ENCODE measurements around the gene CERS5.

Gene CERS5

DNA sequence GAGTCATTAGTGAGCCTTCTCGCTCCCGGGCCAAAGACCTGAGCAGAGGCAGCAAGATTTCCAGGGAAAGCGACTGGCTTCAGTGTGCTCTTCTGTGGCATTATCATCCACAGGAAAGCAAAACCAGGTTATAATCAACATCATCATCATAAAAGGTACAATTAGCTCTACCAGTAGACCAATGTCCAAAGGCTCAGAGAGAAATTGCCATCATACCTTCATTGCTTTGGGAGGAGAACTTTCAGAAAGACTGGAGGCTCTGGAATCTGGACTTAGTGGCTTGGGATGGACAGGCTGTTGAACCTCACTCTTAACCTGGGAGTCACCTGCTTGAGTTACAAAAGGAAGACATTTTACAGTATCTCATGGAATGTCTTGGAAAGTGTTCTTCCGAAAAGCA is 25.1 kb upstream of the CERS5 start:
- Histone ChIP-seq H3K4ac (ENCODE audit: low read depth, low read length) (no peak overlapping the region), H3K14ac (ENCODE audit: low read length) (no peak overlapping the region)
- no CpG with 5 or more reads among the region's 4 CpGs for WGBS (ENCODE audit: extremely low coverage, insufficient coverage, insufficient read length)

DNA sequence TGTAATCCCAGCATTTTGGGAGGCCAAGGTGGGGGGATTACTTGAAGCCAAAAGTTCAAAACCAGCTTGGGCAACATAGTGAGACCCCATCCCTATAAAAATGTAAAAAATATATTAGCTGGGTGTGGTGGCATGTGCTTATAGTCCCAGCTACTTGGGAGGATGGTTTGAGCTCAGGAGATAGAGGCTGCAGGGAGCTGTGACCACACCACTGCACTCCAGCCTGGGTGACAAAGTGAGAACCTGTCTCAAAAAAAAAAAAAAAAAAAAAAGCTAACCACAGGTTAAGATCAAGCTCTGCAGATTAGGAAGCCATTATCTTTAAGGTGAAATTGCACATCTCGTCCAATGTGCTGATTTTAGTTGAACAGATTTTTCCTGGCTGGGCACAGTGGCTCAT is 23.7 kb upstream of the CERS5 start:
- no CpG with 5 or more reads among the region's 1 CpG for WGBS (ENCODE audit: extremely low coverage, insufficient coverage, insufficient read length)
- no peak overlapping the region for H2BK120ac ChIP-seq (ENCODE audit: insufficient read depth, low read length, poor library complexity)
- DNase-seq = no peak
- no peak overlapping the region for H3K18ac ChIP-seq (ENCODE audit: low read length)
- peaks cover 6 to 13% of the 10 kb centered on the region in 2 experiments for H3K4me1 ChIP-seq (ENCODE audit: control insufficient read depth in 1 of 2, insufficient read depth in 2 of 2, low read length in 2 of 2)
- no peak overlapping the region for H3K14ac ChIP-seq (ENCODE audit: low read length)
- peaks cover 30 to 50% of the 10 kb centered on the region in 2 experiments for H3K36me3 ChIP-seq (ENCODE audit: control insufficient read depth in 1 of 2, insufficient read depth in 2 of 2, low read length in 2 of 2)
- no peak overlapping the region for H4K91ac ChIP-seq (ENCODE audit: low read depth, low read length)
- no peak overlapping the region for H2AFZ ChIP-seq (ENCODE audit: insufficient read depth, low read length, poor library complexity)
- H3K9ac ChIP-seq (ENCODE audit: low read length) = no peak overlapping the region
- H2AK5ac ChIP-seq (ENCODE audit: low read length) = no peak overlapping the region
- H3K4me3 ChIP-seq (ENCODE audit: low read depth, low read length) = no peak overlapping the region
- H2BK12ac ChIP-seq (ENCODE audit: low read length) = no peak overlapping the region
- no peaks in the 10 kb centered on the region for H3K27me3 ChIP-seq (ENCODE audit: insufficient read depth, low read length)
- no peak overlapping the region for H3K23ac ChIP-seq (ENCODE audit: low read length)
- H3K9me3 ChIP-seq (ENCODE audit: insufficient read depth, low read depth, low read length) = no peaks in the 10 kb centered on the region
- no peak overlapping the region for H3K27ac ChIP-seq (ENCODE audit: low read depth, low read length)
- H3K79me2 ChIP-seq (ENCODE audit: control insufficient read depth, insufficient read depth, low read length, poor library complexity) = peaks cover 1% of the 10 kb centered on the region
- peaks cover 5% of the 10 kb centered on the region for H3K79me1 ChIP-seq (ENCODE audit: low read length)
- no peak overlapping the region for H4K8ac ChIP-seq (ENCODE audit: low read depth, low read length)
- no peak overlapping the region for H4K12ac ChIP-seq (ENCODE audit: low read depth, low read length)
- H3K4ac ChIP-seq (ENCODE audit: low read depth, low read length) = no peak overlapping the region
- no peak overlapping the region for H2BK5ac ChIP-seq (ENCODE audit: low read depth, low read length, poor library complexity)
- H3K4me2 ChIP-seq (ENCODE audit: low read length) = no peak overlapping the region

More for the DNA sequence above, 25.1 kb upstream of the CERS5 start:
- Histone ChIP-seq H3K79me2 (ENCODE audit: control insufficient read depth, insufficient read depth, low read length, poor library complexity) (peaks cover 1% of the 10 kb centered on the region), H3K9me3 (ENCODE audit: insufficient read depth, low read depth, low read length) (no peaks in the 10 kb centered on the region), H3K23ac (ENCODE audit: low read length) (no peak overlapping the region), H3K36me3 (ENCODE audit: control insufficient read depth in 1 of 2, insufficient read depth in 2 of 2, low read length in 2 of 2) (peaks cover 34 to 50% of the 10 kb centered on the region in 2 experiments), H4K91ac (ENCODE audit: low read depth, low read length) (no peak overlapping the region), H3K27ac (ENCODE audit: low read depth, low read length) (no peak overlapping the region), H4K8ac (ENCODE audit: low read depth, low read length) (no peak overlapping the region), H4K12ac (ENCODE audit: low read depth, low read length) (no peak overlapping the region), H2AFZ (ENCODE audit: insufficient read depth, low read length, poor library complexity) (no peak overlapping the region), H3K4me3 (ENCODE audit: low read depth, low read length) (no peak overlapping the region), H2BK5ac (ENCODE audit: low read depth, low read length, poor library complexity) (no peak overlapping the region), H3K4me1 (ENCODE audit: control insufficient read depth in 1 of 2, insufficient read depth in 2 of 2, low read length in 2 of 2) (peaks cover 6 to 12% of the 10 kb centered on the region in 2 experiments), H3K9ac (ENCODE audit: low read length) (no peak overlapping the region), H3K27me3 (ENCODE audit: insufficient read depth, low read length) (no peaks in the 10 kb centered on the region), H2BK12ac (ENCODE audit: low read length) (no peak overlapping the region), H2AK5ac (ENCODE audit: low read length) (no peak overlapping the region), H3K18ac (ENCODE audit: low read length) (no peak overlapping the region), H3K4me2 (ENCODE audit: low read length) (no peak overlapping the region), H3K79me1 (ENCODE audit: low read length) (peaks cover 5% of the 10 kb centered on the region), H2BK120ac (ENCODE audit: insufficient read depth, low read length, poor library complexity) (no peak overlapping the region)
- no peak for DNase-seq

GRCh38 chr12:50188875-50189575 is 21.9 kb upstream of the CERS5 start:
- H3K27ac ChIP-seq (ENCODE audit: low read depth, low read length) = no peak overlapping the region
- H2BK5ac ChIP-seq (ENCODE audit: low read depth, low read length, poor library complexity) = no peak overlapping the region
- no peak overlapping the region for H3K4ac ChIP-seq (ENCODE audit: low read depth, low read length)
- peak overlapping the region; percentile 14 for H3K9ac ChIP-seq (ENCODE audit: low read length)
- no peaks in the 10 kb centered on the region for H3K27me3 ChIP-seq (ENCODE audit: insufficient read depth, low read length)
- no CpG with 5 or more reads among the region's 5 CpGs for WGBS (ENCODE audit: extremely low coverage, insufficient coverage, insufficient read length)
- H3K9me3 ChIP-seq (ENCODE audit: insufficient read depth, low read depth, low read length) = no peaks in the 10 kb centered on the region
- H3K23ac ChIP-seq (ENCODE audit: low read length) = no peak overlapping the region
- peak overlapping the region; percentile 34 for H2BK12ac ChIP-seq (ENCODE audit: low read length)
- no peak overlapping the region for H4K91ac ChIP-seq (ENCODE audit: low read depth, low read length)
- no peak overlapping the region for H2BK120ac ChIP-seq (ENCODE audit: insufficient read depth, low read length, poor library complexity)
- H3K4me3 ChIP-seq (ENCODE audit: low read depth, low read length) = no peak overlapping the region
- peaks cover 26 to 53% of the 10 kb centered on the region in 2 experiments for H3K36me3 ChIP-seq (ENCODE audit: control insufficient read depth in 1 of 2, insufficient read depth in 2 of 2, low read length in 2 of 2)
- no peak overlapping the region for H3K14ac ChIP-seq (ENCODE audit: low read length)
- peaks cover 3% of the 10 kb centered on the region for H3K79me2 ChIP-seq (ENCODE audit: control insufficient read depth, insufficient read depth, low read length, poor library complexity)
- no peak for DNase-seq
- H3K18ac ChIP-seq (ENCODE audit: low read length) = no peak overlapping the region
- H3K4me2 ChIP-seq (ENCODE audit: low read length) = no peak overlapping the region
- peaks cover 8 to 13% of the 10 kb centered on the region in 2 experiments for H3K4me1 ChIP-seq (ENCODE audit: control insufficient read depth in 1 of 2, insufficient read depth in 2 of 2, low read length in 2 of 2)
- no peak overlapping the region for H2AK5ac ChIP-seq (ENCODE audit: low read length)
- no peak overlapping the region for H4K12ac ChIP-seq (ENCODE audit: low read depth, low read length)
- peak overlapping the region; percentile 5 for H4K8ac ChIP-seq (ENCODE audit: low read depth, low read length)
- H3K79me1 ChIP-seq (ENCODE audit: low read length) = peaks cover 5% of the 10 kb centered on the region
- H2AFZ ChIP-seq (ENCODE audit: insufficient read depth, low read length, poor library complexity) = peak overlapping the region; percentile 13

- Histone ChIP-seq H3K9me3 (ENCODE audit: insufficient read depth, low read depth, low read length) (no peaks in the 10 kb centered on the region), H2AK5ac (ENCODE audit: low read length) (no peak overlapping the region), H3K79me1 (ENCODE audit: low read length) (peaks cover 5% of the 10 kb centered on the region), H3K9ac (ENCODE audit: low read length) (no peak overlapping the region), H3K4ac (ENCODE audit: low read depth, low read length) (peak overlapping the region; percentile 19), H3K4me2 (ENCODE audit: low read length) (no peak overlapping the region), H3K4me1 (ENCODE audit: control insufficient read depth in 1 of 2, insufficient read depth in 2 of 2, low read length in 2 of 2) (peaks cover 8 to 13% of the 10 kb centered on the region in 2 experiments), H4K12ac (ENCODE audit: low read depth, low read length) (no peak overlapping the region), H3K27ac (ENCODE audit: low read depth, low read length) (peak overlapping the region; percentile 7), H3K4me3 (ENCODE audit: low read depth, low read length) (no peak overlapping the region), H2BK12ac (ENCODE audit: low read length) (peak overlapping the region; percentile 7), H3K23ac (ENCODE audit: low read length) (no peak overlapping the region), H3K79me2 (ENCODE audit: control insufficient read depth, insufficient read depth, low read length, poor library complexity) (peaks cover 3% of the 10 kb centered on the region), H2BK120ac (ENCODE audit: insufficient read depth, low read length, poor library complexity) (no peak overlapping the region), H3K18ac (ENCODE audit: low read length) (peak overlapping the region; percentile 8), H4K91ac (ENCODE audit: low read depth, low read length) (peak overlapping the region; percentile 13), H2BK5ac (ENCODE audit: low read depth, low read length, poor library complexity) (no peak overlapping the region), H2AFZ (ENCODE audit: insufficient read depth, low read length, poor library complexity) (no peak overlapping the region), H3K36me3 (ENCODE audit: control insufficient read depth in 1 of 2, insufficient read depth in 2 of 2, low read length in 2 of 2) (peaks cover 26 to 50% of the 10 kb centered on the region in 2 experiments), H3K27me3 (ENCODE audit: insufficient read depth, low read length) (no peaks in the 10 kb centered on the region), H3K14ac (ENCODE audit: low read length) (no peak overlapping the region), H4K8ac (ENCODE audit: low read depth, low read length) (no peak overlapping the region)
- DNase-seq = peak in 1 of 2 donors; percentile 63
- WGBS (ENCODE audit: extremely low coverage, insufficient coverage, insufficient read length) = no CpG with 5 or more reads among the region's 4 CpGs
Measured at GRCh38 chr12:50188241-50188781, 21.1 kb upstream of the CERS5 start.
